Omental fat pad (tissue), 4 donors: ENCODE measurements around the gene SEMA3E. TPM values are rescaled to one million over a fixed set of nuclear protein-coding genes. Genes with fewer than 3 reads are reported as not detected.

Experiments used
- ATAC-seq: fragments of 150-250 bp; one replicate; pipeline ENCODE4 v1.9.1; 2016; ENCODE audit warnings: mild to moderate bottlenecking, moderate library complexity; ENCODE audit not compliant: low FRiP score
- DNase-seq: peaks from one replicate; pipeline ENCODE4 v3.0.0-alpha.2; 2019; ENCODE audit warnings: low spot score
- total RNA-seq, 4 donors: library from RNA; depleted of rRNA; stranded (reverse); fragments of >200 nt; gene quantifications; one replicate each; pipeline ENCODE4 v1.1.0, GENCODE V29; 2016
- TF ChIP-seq, protein P1 (sequence below), 3 donors: fragments of 450-650 bp; IDR thresholded peaks; one replicate each; pipeline ENCODE4 v1.5.1; 2016 to 2017; ENCODE audit warnings: antibody characterized with exemption in 3 of 3, mild to moderate bottlenecking in 3 of 3, moderate library complexity in 2 of 3

The SEMA3E gene
- 1 to 10 TPM; 1.2 to 6.3 (median 1.4) TPM for total RNA-seq

DNA sequence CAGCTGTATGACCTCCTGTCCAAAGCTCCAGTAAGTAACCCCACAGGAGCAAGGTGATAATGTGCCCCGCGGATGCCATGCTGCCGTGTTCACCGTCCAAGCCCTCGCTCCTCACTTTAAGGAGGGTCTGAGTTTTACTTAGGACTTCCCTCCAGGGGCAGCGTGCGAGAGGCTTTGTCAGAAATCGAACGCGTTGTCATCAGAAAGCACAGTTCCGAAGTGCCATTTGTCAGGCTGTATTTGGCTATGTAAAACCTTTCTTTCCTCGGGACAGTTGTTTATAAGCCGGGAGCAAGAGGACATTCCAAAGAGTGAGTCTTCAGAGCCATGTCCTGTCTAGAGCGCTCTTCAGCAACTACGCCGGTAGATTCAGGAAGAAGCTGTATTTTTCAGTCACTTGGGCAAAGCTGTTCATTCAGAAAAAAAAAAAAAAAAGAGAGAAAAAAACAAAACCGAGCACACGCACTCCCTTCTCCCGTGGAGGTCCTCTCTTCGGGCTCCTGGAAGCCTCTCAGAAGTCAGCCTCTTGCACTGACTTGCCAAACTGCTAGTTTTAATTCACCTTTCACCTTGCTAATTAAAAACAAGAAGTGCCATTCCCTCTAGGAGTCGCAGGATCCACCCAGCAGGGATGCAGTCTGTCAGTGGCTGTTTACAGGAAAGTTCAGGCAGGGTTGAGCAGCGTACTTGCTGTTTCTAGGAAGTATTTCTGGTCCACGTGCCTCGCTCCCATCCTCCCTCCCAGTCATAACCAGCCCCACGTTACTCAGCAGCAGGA is at the start of gene SEMA3E:
TSS of gene SEMA3E (minus strand) at position 676 of the 778 bp plus-strand sequence.
- TF ChIP-seq, protein P1, sequence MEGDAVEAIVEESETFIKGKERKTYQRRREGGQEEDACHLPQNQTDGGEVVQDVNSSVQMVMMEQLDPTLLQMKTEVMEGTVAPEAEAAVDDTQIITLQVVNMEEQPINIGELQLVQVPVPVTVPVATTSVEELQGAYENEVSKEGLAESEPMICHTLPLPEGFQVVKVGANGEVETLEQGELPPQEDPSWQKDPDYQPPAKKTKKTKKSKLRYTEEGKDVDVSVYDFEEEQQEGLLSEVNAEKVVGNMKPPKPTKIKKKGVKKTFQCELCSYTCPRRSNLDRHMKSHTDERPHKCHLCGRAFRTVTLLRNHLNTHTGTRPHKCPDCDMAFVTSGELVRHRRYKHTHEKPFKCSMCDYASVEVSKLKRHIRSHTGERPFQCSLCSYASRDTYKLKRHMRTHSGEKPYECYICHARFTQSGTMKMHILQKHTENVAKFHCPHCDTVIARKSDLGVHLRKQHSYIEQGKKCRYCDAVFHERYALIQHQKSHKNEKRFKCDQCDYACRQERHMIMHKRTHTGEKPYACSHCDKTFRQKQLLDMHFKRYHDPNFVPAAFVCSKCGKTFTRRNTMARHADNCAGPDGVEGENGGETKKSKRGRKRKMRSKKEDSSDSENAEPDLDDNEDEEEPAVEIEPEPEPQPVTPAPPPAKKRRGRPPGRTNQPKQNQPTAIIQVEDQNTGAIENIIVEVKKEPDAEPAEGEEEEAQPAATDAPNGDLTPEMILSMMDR (IDR thresholded peaks at IDR 0.05), result no peak
- ATAC-seq (peak; percentile 80), DNase-seq (no peak)

DNA sequence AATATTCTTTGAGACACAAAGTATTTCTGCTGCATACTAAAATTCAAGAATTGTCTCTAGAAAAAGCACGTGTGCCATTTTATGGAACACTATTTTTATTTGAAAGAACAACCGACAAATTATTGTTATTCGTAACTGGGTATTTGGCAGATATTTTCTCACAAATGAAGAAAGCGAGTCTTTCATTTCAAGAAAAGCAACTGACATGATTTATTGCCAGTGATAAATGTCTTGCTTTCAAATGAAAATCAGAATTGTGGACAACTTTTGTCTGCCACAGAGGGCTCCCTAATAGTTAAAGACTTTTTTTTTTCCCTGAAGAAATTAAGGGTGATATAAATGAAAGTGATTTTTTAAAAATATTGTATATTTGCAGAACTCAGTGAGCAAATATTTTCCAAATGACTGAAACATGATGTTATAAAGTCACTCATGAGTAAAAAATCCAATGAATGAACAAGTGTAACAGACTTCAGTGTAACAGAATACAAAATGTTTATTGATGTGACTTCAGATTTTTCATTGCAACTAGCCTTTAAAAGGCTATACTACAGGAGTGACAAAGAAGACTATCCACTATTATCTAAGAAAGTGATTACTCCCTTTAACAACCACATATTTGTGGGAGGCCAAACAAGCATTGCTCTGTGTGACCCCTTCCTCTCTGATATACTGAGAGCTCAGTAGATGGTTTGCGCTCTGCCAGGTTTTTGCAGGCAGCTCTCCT is 49.0 kb upstream of the SEMA3E start:
- ATAC-seq (no peak), DNase-seq (no peak)
- TF ChIP-seq, protein P1 (IDR thresholded peaks at IDR 0.05), result no peak

DNA sequence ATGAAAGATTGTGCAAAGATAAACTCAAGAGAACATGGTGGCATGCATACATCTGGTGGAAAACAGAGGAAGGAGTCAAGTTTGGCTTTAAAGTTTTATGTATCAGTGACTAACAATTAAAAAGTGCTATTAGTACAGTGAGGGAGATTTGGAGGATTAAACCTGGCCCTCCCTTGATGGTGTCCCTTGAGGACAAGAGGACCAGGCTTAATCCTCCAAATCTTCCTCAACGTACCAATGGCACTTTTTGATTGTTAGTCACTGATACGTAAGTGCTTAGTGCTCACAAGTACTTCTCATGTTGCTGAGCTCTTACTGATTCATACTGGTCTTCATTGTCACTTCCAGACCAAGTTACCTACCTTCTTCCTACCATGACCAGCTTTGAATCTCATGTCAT is 47.2 kb upstream of the SEMA3E start:
- TF ChIP-seq, protein P1 (IDR thresholded peaks at IDR 0.05), result no peak
- DNase-seq (no peak), ATAC-seq (no peak)

DNA sequence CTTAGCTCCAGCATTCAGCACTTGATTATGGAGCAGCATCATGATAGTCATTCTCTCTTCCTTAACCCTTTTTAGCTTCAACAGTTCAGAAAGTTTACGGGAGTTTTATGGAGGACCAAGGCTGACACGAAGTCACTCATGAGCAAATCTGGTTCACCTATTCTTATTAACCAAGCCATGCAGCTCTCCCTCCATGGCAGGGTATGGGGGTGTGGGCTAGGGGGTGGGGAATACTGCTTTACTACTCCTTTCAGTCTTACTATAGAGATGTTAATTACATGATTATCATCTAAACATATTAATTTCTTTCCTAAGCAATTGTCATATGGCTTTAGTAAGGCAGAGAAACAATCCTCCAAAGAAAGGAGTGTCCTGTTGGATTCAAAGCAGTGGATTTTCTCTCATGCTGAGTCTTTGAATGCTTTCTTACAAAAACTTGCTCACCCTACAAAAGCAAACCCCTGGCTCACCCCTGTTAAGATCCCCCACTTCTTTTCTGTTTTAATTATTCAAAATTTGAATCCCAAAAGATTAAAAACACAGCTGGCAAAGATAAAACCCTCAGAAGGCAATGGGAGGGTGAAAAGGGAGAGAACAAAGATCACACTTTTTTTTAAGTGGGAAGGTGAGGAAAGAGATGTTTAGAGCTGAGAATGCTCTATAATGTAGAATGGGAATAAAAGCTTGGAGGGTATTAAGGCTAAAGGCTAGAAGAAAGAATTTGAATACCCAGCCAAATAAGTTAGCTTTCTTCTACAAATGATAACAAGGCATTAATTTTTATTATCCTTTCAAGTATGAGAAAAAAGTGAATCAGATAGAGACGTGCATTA is 46.4 kb upstream of the SEMA3E start:
- DNase-seq, result no peak
- TF ChIP-seq, protein P1 (IDR thresholded peaks at IDR 0.05), result no peak
- ATAC-seq, result no peak

DNA sequence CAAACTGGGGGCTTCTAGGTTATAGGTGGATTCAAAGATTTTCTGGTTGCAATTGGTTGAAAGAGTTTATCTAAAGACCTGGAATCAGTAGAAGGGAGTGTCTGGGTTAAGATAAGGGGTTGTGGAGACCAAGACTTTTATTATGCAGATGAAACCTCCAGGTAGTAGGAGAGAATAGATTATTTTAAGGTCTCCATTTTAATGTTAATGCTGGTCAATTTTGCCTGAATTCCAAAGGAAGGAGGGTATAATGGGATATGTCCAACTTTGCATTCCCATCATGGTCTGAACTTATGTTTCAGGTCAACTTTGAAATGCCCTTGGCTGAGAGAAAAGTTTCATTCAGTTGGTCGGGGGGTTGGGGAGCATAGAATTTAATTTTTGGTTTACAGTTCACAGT is 44.3 kb upstream of the SEMA3E start:
- DNase-seq, result no peak
- no peak for ATAC-seq
- TF ChIP-seq, protein P1 (IDR thresholded peaks at IDR 0.05), result no peak

DNA sequence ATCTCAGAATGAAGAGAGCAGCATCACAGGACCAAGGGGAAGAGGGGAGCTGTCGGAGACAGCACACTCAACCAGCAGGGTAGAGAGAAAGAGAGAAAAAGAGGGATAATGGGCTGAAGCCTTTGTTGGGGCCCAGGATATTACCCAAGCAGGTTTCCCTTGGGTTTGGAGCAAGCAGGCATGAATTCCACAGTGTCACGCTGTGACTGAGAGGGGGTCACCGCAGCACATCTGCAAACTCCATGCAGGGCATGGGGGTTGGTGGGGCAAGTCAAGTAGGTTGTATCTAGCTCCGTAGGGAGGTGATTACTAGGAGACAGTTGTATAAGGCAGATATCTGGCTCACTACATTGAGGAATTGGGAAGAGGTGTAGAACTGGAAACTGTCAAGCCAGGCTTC is 42.2 kb upstream of the SEMA3E start:
- TF ChIP-seq, protein P1 (IDR thresholded peaks at IDR 0.05), result no peak
- no peak for ATAC-seq
- DNase-seq, result no peak
